HepG2 (cell line): ENCODE results near the gene KRT27. TPM values are rescaled to one million over a fixed set of nuclear protein-coding genes. Genes with fewer than 3 reads are reported as not detected.
A peak's percentile ranks its signal among the peaks of the same experiment; 100 is the strongest.

ENCODE experiments used
- ATAC-seq: fragments of 200-7000 bp; cut with Tn5 transposase; 3 replicates; pipeline ENCODE4 v1.9.1; 2020; ENCODE audit warnings: mild to moderate bottlenecking, moderate library complexity
- BruUV-seq: library from RNA; stranded (reverse); fragments of 400-500 nt; replicated peaks from 2 replicates; lab custom pipeline; 2021; lab: Mats Ljungman, UMichigan
- CTCF ChIA-PET: fragments of 300-600 bp; formaldehyde crosslinking; extraction: SDS; loops from one replicate; lab custom pipeline; 2021; ENCODE audit warnings: low total read pairs, inconsistent platforms, low intra/inter-chr PET ratio; lab: Yijun Ruan, JAX
- POLR2A ChIA-PET: fragments of 350-600 bp; sonication (Branson Sonifier 250); formaldehyde crosslinking; loops from one replicate; lab custom pipeline; 2020; ENCODE audit warnings: antibody characterized with exemption, inconsistent platforms; lab: Yijun Ruan, JAX
- DNase-seq: peaks from one replicate; pipeline ENCODE4 v3.0.0-alpha.2; 2015; ENCODE audit warnings: low spot score
- FAIRE-seq: peaks from 3 replicates; lab custom pipeline; 2011; peaks lifted over from hg19 to GRCh38; lab: Jason Lieb, UNC
- H2AFZ ChIP-seq: one replicate; pipeline ENCODE4 v1.6.1; 2011; ENCODE audit warnings: low read length, inconsistent platforms
- H3K27ac ChIP-seq: fragments of 300-600 bp; 3 replicates; pipeline ENCODE4 v1.8.0; 2011; ENCODE audit warnings: mixed run types, mild to moderate bottlenecking, mixed read lengths, low read length, inconsistent platforms; ENCODE audit not compliant: insufficient read depth; ENCODE audit errors: extremely low read length
- H3K27me3 ChIP-seq, 2 experiments: fragments of 200-600 bp in 1 of 2; 2 replicates in 1 of 2; 3 replicates in 1 of 2; pipeline versions ENCODE4 v1.6.0 to v1.8.0; 2011; ENCODE audit warnings: low read length in 2 of 2, mild to moderate bottlenecking in 2 of 2, moderate library complexity in 2 of 2, inconsistent platforms in 1 of 2; ENCODE audit not compliant: insufficient read depth in 2 of 2, control insufficient read depth in 1 of 2
- H3K36me3 ChIP-seq, 2 experiments: fragments of 200-600 bp in 1 of 2; replicated peaks in 1 of 2; 2 replicates in 1 of 2; 3 replicates in 1 of 2; pipeline versions ENCODE4 v1.5.1 to v1.8.0; 2011; ENCODE audit warnings: low read length in 2 of 2, inconsistent platforms in 1 of 2; ENCODE audit not compliant: insufficient read depth in 2 of 2, control insufficient read depth in 1 of 2
- H3K4me1 ChIP-seq: 2 replicates; pipeline ENCODE4 v1.5.1; 2012; ENCODE audit warnings: low read length, inconsistent platforms; ENCODE audit not compliant: insufficient read depth
- H3K4me2 ChIP-seq: 2 replicates; pipeline ENCODE4 v1.6.0; 2011; ENCODE audit warnings: low read depth, low read length, inconsistent platforms
- H3K4me3 ChIP-seq, 3 experiments: fragments of 200-600 bp in 1 of 3; sonication (generic), shearing (Covaris generic) in 1 of 3; replicated peaks in 1 of 3; 2 replicates each; pipeline ENCODE4 v1.5.1; 2011 to 2016; ENCODE audit warnings: low read length in 3 of 3, inconsistent platforms in 2 of 3, low read depth in 2 of 3, mild to moderate bottlenecking in 2 of 3, control low read depth in 1 of 3, mixed read lengths in 1 of 3; ENCODE audit not compliant: insufficient read depth in 1 of 3
- H3K79me2 ChIP-seq: one replicate; pipeline ENCODE4 v1.6.1; 2011; ENCODE audit warnings: low read length, inconsistent platforms; ENCODE audit not compliant: insufficient read depth
- H3K9ac ChIP-seq: 2 replicates; pipeline ENCODE4 v1.6.0; 2011; ENCODE audit warnings: mild to moderate bottlenecking, low read depth, low read length, inconsistent platforms; ENCODE audit not compliant: insufficient read depth
- H3K9me3 ChIP-seq: 2 replicates; pipeline ENCODE4 v1.5.1; 2012; ENCODE audit warnings: mild to moderate bottlenecking, low read length
- H4K20me1 ChIP-seq: 2 replicates; pipeline ENCODE4 v1.6.0; 2011; ENCODE audit warnings: inconsistent platforms, mild to moderate bottlenecking, low read length, moderate library complexity; ENCODE audit not compliant: insufficient read depth
- AKAP8 ChIP-seq: sonication (generic); formaldehyde crosslinking; IDR thresholded peaks from 2 replicates; pipeline ENCODE4 v1.5.1; 2020; ENCODE audit warnings: mild to moderate bottlenecking, missing genetic modification reagents
- EED ChIP-seq: sonication (generic); formaldehyde crosslinking; IDR thresholded peaks from 2 replicates; pipeline ENCODE4 v1.5.0; 2020; ENCODE audit warnings: mild to moderate bottlenecking, missing genetic modification reagents
- GLMP ChIP-seq: sonication (generic); formaldehyde crosslinking; IDR thresholded peaks from 2 replicates; pipeline ENCODE4 v1.9.0; 2021; ENCODE audit warnings: missing genetic modification reagents, mild to moderate bottlenecking, borderline replicate concordance
- KLF15 ChIP-seq: sonication (generic); formaldehyde crosslinking; IDR thresholded peaks from 2 replicates; pipeline ENCODE4 v1.8.1; 2023; ENCODE audit warnings: borderline replicate concordance, mild to moderate bottlenecking, inconsistent platforms, missing genetic modification reagents, mixed read lengths
- NR1H2 ChIP-seq: sonication (generic); formaldehyde crosslinking; IDR thresholded peaks from 2 replicates; pipeline ENCODE4 v1.8.1; 2022; ENCODE audit warnings: low read depth, missing genetic modification reagents, borderline replicate concordance
- PPARG ChIP-seq: conservative IDR thresholded peaks from 2 replicates; pipeline ENCODE4 v1.6.1; 2016; ENCODE audit warnings: missing biosample characterization, missing genetic modification reagents
- RBFOX2 ChIP-seq: fragments of 200-400 bp; formaldehyde crosslinking; IDR thresholded peaks from 2 replicates; pipeline ENCODE4 v1.6.1; 2017; ENCODE audit warnings: low read depth, mild to moderate bottlenecking, low read length
- SIN3B ChIP-seq: fragments of 150-350 bp; IDR thresholded peaks from 2 replicates; pipeline ENCODE4 v1.6.1; 2014; ENCODE audit warnings: low read length
- THAP7 ChIP-seq: sonication (generic); formaldehyde crosslinking; IDR thresholded peaks from 2 replicates; pipeline ENCODE4 v1.8.1; 2023; ENCODE audit warnings: mild to moderate bottlenecking, missing genetic modification reagents
- ZFP82 ChIP-seq: sonication (generic); formaldehyde crosslinking; IDR thresholded peaks from 2 replicates; pipeline ENCODE4 v1.5.1; 2020; ENCODE audit warnings: mild to moderate bottlenecking, missing genetic modification reagents, borderline replicate concordance
- ZNF335 ChIP-seq: sonication (generic); formaldehyde crosslinking; IDR thresholded peaks from 2 replicates; pipeline ENCODE4 v1.4.0; 2020; ENCODE audit warnings: missing genetic modification reagents
- ZNF460 ChIP-seq: sonication (generic); formaldehyde crosslinking; IDR thresholded peaks from 2 replicates; pipeline ENCODE4 v1.5.1; 2020; ENCODE audit warnings: missing genetic modification reagents, mild to moderate bottlenecking, borderline replicate concordance
- ZNF703 ChIP-seq: sonication (generic); formaldehyde crosslinking; IDR thresholded peaks from 2 replicates; pipeline ENCODE4 v1.5.1; 2020; ENCODE audit warnings: missing genetic modification reagents, mild to moderate bottlenecking, moderate library complexity, borderline replicate concordance
- ZNF816 ChIP-seq: sonication (generic); formaldehyde crosslinking; IDR thresholded peaks from 2 replicates; pipeline ENCODE4 v1.8.0; 2022; ENCODE audit warnings: missing genetic modification reagents, mild to moderate bottlenecking, borderline replicate concordance
- WGBS: methylation state at CpG from one replicate; pipeline ENCODE4 v1.1.6; 2017; ENCODE audit warnings: low lambda C conversion rate; 5-methylcytosine and 5-hydroxymethylcytosine counted together
- in situ Hi-C: cut with HindIII; loops from 2 replicates; pipeline ENCODE4 v1.10.0; 2017; ENCODE audit warnings: low pct_unique_long_range_greater_than_20kb; ENCODE audit not compliant: extremely low pct_ligation_motif_present
- intact Hi-C: fragments of 100-400 bp; cut with micrococcal nuclease; formaldehyde crosslinking; loops from one replicate; pipeline ENCODE4 v1.10.0; 2022; ENCODE audit not compliant: unreplicated experiment
- polyA plus RNA-seq, 8 experiments: library from polyadenylated mRNA; depleted of rRNA in 3 of 8; stranded (reverse) in 7 of 8; unstranded in 1 of 8; fragments of >200 nt; fragmentation: Illumina TruSeq in 4 of 8; extraction: Trizol in 4 of 8; gene quantifications; 2 replicates each; pipeline versions ENCODE4 v1.2.1 to v1.2.3, GENCODE V29; 2011 to 2016; ENCODE audit warnings: low read depth in 4 of 8, missing spikeins in 1 of 8, mixed read lengths in 1 of 8; ENCODE audit not compliant: insufficient read depth in 1 of 8
- total RNA-seq, 5 experiments: library from RNA; depleted of rRNA; stranded (reverse); fragments of >200 nt; fragmentation: Illumina TruSeq; extraction: Trizol; gene quantifications; 2 replicates each; pipeline ENCODE4 v1.2.3, GENCODE V29; 2016; ENCODE audit warnings: low read depth in 1 of 5
- TF ChIP-seq, protein P1 (sequence below): sonication (generic); formaldehyde crosslinking; IDR thresholded peaks from 2 replicates; pipeline ENCODE4 v1.8.1; 2023; ENCODE audit warnings: mild to moderate bottlenecking, missing genetic modification reagents
- TF ChIP-seq, protein P2 (sequence below): sonication (generic); formaldehyde crosslinking; conservative IDR thresholded peaks from 2 replicates; pipeline ENCODE4 v1.4.0; 2020; ENCODE audit warnings: missing genetic modification reagents

The KRT27 gene
- total and polyA plus RNA-seq, 2 of the 13 experiments (the other 11 are each of a cell fraction or from before 2014, with no cell fraction given), result not detected

GRCh38 chr17:40818343-40818732 is 36.0 kb upstream of the KRT27 start:
- Histone ChIP-seq H3K9ac (peak overlapping the region; percentile 83), H3K4me1 (peaks cover 33% of the 10 kb centered on the region)

More at GRCh38 chr17:40818343-40818732, 36.0 kb upstream of the KRT27 start:
- Histone ChIP-seq H3K4me2 (peak overlapping the region; percentile 71), H3K36me3 (peaks cover 4 to 7% of the 10 kb centered on the region in 2 experiments; a peak in 4 of 5 replicates), H3K79me2 (peaks cover 20% of the 10 kb centered on the region), H4K20me1 (no peaks in the 10 kb centered on the region), H3K27ac (peak overlapping the region; percentile 80), H3K27me3 (no peaks in the 10 kb centered on the region; a peak in 1 of 5 replicates), H3K4me3 (peak overlapping the region; percentile 74 to 93 (median 81)), H3K9me3 (no peaks in the 10 kb centered on the region), H2AFZ (no peak overlapping the region)
- 17% methylated on average over 7 of the region's 7 CpGs for WGBS
- no peak for FAIRE-seq
- BruUV-seq, result TSS peak; percentile 95
- intact Hi-C loops, result no loop called here
- ATAC-seq, result no peak
- in situ Hi-C loops, result no loop called here
- CTCF ChIA-PET, result no interaction called here
- TF ChIP-seq AKAP8, result no peak
- no peak for TF ChIP-seq NR1H2 (CRISPR knock-in tag)
- TF ChIP-seq RBFOX2, result no peak
- no peak for TF ChIP-seq ZNF335
- TF ChIP-seq EED (CRISPR knock-in tag), result no peak
- no peak for TF ChIP-seq ZFP82 (CRISPR knock-in tag)
- no peak for TF ChIP-seq ZNF703 (CRISPR knock-in tag)
- no peak for TF ChIP-seq THAP7
- TF ChIP-seq, protein P1, sequence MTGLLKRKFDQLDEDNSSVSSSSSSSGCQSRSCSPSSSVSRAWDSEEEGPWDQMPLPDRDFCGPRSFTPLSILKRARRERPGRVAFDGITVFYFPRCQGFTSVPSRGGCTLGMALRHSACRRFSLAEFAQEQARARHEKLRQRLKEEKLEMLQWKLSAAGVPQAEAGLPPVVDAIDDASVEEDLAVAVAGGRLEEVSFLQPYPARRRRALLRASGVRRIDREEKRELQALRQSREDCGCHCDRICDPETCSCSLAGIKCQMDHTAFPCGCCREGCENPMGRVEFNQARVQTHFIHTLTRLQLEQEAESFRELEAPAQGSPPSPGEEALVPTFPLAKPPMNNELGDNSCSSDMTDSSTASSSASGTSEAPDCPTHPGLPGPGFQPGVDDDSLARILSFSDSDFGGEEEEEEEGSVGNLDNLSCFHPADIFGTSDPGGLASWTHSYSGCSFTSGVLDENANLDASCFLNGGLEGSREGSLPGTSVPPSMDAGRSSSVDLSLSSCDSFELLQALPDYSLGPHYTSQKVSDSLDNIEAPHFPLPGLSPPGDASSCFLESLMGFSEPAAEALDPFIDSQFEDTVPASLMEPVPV (CRISPR knock-in tag), result no peak
- TF ChIP-seq GLMP (CRISPR knock-in tag), result no peak
- no peak for TF ChIP-seq SIN3B
- TF ChIP-seq KLF15, result no peak
- no peak for TF ChIP-seq ZNF460 (CRISPR knock-in tag)
- TF ChIP-seq, protein P2, sequence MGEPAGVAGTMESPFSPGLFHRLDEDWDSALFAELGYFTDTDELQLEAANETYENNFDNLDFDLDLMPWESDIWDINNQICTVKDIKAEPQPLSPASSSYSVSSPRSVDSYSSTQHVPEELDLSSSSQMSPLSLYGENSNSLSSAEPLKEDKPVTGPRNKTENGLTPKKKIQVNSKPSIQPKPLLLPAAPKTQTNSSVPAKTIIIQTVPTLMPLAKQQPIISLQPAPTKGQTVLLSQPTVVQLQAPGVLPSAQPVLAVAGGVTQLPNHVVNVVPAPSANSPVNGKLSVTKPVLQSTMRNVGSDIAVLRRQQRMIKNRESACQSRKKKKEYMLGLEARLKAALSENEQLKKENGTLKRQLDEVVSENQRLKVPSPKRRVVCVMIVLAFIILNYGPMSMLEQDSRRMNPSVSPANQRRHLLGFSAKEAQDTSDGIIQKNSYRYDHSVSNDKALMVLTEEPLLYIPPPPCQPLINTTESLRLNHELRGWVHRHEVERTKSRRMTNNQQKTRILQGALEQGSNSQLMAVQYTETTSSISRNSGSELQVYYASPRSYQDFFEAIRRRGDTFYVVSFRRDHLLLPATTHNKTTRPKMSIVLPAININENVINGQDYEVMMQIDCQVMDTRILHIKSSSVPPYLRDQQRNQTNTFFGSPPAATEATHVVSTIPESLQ (CRISPR knock-in tag), result no peak
- peak; percentile 61; the same call in 1 of the 2 replicates for TF ChIP-seq ZNF816 (CRISPR knock-in tag)
- TF ChIP-seq PPARG (CRISPR knock-in tag), result peak; percentile 24; the same call in 1 of the 2 replicates
- DNase-seq, result no peak
- POLR2A ChIA-PET, result interaction anchor here (0.7 to 2.4 kb wide), 20 partner anchors 9 to 873 kb away, joined by 3 to 24 read pairs (median 4); partner anchors contain the start of genes EIF1, KRT19 and SMARCE1
